GM19035 (cell line): ENCODE measurements around the gene ATG2B.

Experiments
- ATAC-seq: cut with Tn5 transposase; IDR thresholded peaks from one replicate; pipeline ENCODE4 v1.9.1; 2021; ENCODE audit not compliant: unreplicated experiment

Gene ATG2B

DNA sequence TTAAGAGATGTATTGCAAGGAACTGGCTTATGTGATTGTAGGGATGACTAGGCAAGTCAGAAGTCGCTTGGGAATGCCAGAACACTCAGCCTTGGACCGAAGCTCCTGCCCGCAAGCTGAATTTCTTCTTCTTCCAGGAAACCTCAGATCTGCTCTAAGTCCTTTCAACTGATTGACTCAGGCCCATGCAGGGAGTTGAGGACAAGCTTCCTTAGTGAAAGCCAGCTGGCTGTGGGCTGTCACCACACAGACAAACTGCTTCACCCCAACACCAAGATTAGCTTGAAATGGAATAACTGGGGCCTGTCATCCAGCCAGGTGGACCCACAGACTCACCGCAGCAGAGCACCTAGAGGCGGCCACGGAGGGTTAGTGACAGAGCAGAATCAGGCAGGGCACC is 133.8 kb downstream of the ATG2B start:
- ATAC-seq, result no peak
